GM18870 (cell line): Measurements from ENCODE around the gene PSME2.
"Not testable (repeated sequence)": the region's sequence is repeated elsewhere in the genome, so short reads cannot be mapped to it uniquely, and the experiment has no call there.

Source experiments
- ATAC-seq: cut with Tn5 transposase; IDR thresholded peaks from one replicate; pipeline ENCODE4 v1.9.1; 2021; ENCODE audit warnings: moderate library complexity; ENCODE audit not compliant: unreplicated experiment

Gene PSME2

DNA sequence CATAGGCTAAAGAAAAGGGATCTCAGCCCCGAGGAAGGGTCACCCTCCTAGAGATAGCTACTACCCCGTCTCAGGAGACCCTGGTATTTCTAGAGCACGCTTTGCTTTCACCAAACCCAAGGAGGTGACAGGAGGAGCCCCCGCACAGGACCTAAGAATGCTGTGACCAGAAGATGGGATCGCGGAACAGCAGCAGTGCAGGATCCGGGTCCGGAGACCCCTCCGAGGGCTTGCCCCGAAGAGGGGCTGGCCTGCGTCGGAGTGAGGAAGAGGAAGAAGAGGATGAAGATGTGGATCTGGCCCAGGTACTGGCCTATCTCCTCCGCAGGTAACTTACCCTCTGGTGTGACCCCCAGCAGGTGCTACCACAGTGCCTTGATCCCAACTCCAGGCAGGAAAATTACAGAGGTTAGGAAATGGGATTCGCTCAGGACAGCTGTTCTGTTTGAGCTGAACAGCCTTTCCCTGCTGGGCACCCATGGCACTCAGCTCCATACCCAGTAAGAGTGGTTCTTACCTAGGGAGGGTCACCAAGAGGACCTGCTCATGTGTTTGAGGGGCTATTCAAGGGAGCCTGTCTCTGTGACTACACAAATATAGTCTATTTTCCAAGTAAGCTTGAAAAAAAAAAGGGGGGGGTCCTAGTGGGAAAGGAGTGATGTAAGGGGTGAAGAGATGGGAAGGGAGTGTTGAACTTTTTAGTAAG lies 30.8 kb downstream of the PSME2 start:
- no peak for ATAC-seq

DNA sequence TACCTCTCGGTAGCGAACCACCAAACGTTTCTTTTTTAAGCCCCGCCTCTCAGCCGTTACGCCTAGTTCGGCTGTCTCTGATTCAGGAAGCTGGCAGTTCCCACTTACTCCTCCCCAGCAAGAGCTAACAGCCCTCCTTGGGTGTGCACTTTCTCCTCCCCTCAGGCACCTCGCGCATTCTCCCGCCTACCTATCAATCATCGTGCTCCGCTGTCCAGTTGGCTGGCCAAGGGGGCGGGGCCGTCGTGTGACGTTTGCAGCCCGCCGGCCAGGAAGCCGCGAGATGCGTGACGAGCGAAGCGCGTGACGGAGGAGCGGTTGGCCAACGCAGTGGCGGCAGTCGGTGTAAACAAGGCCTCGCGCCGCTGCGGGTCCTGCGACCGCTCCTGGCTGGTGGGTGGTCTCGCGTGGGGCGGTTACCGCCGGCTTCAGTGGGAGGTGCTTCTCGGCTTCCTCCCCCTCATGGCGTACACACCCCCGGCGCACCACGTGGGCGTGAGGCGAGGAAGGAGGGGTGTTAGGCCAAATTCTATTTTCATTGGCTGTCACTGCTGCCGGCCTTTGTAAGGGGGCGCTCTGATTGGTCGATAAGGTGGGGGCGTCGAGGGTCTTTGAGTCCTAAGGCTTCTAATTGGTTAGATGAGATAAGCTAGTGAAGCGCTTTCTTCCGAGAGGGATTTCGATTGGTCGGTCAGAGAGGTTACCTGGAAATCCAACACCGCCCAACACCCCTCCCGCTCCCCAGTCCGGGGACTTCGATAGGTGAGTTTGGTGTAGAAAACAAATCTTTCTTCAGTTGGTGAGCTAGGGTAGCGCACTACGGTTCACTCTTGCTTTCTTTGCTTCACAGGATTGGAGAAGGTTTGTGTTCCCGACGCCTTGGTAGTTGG lies 31.6 kb downstream of the PSME2 start, which contains the start of the genes DCAF11 and NRL:
Gene DCAF11, plus strand, starts transcription at position 246 of the 890 bp plus-strand sequence. CDS start 818 bp downstream, outside the sequence.
Gene NRL, minus strand, starts transcription at position 418 of the 890 bp plus-strand sequence. CDS start 32,101 bp downstream, outside the sequence.
- peak; percentile 83 for ATAC-seq

DNA sequence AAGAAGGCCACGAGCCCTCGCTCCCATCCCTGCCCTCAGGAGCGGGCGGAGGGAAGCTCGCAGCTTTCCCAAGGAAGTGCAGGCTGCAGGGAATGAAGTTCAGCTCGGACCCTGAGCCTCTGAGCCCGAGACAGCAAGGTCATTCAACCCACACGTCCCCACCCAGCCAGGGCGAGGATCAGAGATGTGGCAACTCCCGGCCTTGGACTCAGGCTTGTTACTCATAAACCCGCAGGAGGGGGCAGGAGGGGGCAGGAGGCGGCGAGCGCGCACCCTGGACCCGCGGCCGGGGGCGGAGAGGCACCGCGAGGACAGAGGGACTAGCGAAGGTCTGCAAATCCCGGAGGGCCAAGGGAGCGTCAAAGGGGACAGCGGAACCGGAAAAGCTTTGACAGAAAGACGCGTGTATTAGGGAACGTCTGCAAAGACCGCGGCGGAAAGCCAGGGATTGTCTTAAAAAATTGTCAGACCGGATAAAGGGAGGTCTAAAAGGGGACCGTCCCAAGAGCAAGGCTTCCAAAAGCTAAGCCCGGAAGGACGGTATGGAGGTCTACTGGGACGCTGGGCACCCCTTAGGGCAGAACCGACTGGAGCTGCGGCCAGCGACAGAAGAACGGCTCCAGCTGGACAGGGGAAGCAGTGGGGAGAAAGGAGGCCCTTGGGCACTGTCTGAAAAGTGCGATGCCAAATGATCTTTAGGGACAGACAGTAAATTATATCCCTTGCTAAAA lies 32.4 kb downstream of the PSME2 start:
- no peak for ATAC-seq

DNA sequence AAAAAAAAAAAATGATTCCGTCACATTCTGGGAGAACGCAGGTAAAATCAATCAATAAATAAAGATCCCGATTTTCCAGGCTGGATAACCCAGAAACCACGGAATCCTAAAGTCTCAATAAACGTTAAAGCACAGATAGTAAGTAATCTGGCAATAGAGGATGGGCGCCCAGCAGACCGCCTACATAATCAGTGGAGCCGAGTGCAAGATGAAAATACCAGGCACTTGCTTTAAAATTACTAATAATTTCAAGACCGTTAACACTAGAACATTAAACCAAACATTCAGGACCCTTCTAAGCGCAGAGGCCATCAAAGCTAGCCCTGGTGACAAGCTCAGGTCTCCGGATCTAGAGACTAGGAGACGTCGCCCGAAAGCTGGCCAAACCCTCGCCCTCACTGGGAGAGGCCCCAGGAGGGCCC lies 33.0 kb downstream of the PSME2 start:
- no peak for ATAC-seq

DNA sequence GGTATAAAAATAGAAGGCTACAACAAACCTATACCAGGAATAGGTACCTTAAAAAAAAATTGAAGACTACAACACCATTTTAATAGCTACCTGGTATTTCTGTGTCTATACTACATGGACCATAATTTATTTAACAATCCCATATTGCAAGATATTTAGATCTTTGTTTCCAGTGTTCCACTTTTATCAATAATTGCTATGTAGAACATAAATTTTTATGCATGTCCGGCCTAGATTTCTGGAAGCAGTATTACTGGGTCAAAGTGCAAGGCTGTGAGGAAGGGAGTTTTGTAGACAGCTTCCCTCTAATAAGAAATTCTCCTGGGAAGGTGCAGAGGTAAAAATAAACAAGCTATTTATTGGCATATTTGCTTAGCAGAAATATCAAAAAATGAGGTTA lies 35.9 kb downstream of the PSME2 start:
- ATAC-seq, result no peak

DNA sequence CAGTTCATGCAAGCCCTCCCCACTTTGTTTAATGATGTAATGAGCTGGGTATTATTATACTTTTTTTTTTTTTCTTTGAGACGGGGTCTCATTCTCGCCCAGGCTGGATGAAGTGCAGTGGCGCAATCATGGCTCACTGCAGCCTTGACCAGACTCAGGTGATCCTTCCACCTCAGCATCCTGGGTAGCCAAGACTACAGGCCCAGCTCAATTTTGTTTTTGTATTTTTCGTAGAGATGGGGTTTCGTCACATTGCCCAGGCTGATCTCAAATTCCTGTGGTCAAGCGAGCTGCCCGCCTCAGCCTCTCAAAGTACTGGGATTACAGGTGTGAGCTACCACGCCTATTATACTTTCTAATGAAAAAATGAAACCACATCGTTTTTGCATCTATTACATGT lies 36.4 kb downstream of the PSME2 start:
- ATAC-seq, result no peak

DNA sequence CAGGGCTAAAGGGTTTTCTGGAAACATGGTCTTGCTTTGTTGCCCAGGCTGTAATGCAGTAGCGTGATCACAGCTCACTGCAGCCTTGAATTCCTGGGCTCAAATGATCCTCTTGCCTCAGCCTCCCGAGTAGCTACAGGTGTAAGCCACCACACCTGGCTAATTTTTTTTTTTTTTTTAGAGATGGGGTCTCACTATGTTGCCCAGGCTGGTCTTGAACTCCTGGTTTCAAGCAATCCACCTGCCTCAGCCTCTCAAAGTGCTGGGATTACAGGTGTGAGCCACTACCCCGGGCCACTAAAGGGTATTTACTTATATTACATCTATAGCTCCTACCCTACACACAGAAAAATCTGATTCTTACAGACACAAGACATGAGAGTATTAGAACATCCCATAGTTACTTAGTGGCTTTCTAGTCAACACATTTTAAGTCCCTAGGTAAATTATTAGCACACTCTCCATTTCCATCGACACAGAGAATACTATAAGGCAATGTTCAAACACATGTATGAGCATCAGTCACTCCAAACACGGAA lies 38.0 kb downstream of the PSME2 start:
- peak; percentile 14 for ATAC-seq

DNA sequence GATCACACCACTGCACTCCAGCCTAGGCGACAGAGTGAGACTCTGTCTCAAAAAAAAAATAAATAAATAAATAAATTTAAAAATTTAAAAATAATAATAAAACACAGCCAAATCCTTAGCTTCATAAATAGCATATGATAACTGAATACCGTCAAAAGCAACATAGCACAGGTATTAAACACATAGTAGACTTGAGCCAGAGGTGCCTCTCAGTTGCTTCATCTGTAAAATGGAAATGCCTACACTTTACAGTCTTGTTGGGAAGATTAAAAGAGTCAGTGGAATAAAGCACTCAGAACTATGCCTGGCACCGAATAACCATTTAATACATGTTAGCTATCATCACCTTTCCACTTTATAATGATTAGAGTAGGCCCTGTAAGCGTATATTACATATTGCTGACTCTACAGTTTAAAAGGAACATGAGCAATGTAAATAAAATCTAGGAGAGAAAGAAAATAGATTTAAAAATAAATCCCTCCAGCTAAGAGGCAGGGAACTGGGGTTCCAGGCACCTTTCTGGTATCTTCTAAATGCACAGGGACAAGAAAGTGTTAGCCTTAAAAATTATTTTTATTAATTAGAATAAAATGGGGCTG lies 39.6 kb downstream of the PSME2 start:
- no peak for ATAC-seq

DNA sequence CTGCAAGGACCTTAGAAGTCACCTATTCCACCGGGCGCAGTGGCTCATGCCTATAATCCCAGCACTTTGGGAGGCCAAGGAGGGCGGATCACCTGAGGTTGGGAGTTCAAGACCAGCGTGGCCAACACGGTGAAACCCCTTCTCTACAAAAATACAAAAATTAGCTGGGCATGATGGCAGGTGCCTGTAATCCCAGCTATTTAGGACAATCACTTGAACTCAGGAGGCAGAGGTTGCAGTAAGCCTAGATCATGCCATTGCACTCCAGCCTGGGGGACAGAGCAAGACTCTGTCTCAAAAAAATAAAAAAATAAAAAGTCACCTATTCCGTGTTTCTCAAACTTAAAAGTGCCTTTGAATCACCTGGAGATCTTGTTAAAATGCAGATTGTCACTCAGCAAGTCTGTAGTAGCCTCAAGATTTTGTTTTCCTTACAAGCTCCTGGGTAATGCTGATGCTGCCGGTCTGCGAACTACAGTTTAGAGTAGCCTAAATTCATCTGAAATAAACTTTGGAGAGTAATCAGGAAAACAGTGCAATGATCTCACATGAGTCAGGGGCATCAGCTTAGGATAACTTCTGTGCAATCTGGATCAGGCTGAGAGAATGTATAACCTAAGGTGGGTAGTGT lies 40.7 kb downstream of the PSME2 start:
- not testable (repeated sequence) for ATAC-seq

DNA sequence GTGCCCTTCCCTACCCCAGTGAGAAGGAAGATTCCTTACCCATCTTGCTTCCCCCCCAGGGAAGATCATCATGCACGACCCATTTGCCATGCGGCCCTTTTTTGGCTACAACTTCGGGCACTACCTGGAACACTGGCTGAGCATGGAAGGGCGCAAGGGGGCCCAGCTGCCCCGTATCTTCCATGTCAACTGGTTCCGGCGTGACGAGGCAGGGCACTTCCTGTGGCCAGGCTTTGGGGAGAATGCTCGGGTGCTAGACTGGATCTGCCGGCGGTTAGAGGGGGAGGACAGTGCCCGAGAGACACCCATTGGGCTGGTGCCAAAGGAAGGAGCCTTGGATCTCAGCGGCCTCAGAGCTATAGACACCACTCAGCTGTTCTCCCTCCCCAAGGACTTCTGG lies 43.0 kb downstream of the PSME2 start:
- ATAC-seq, result no peak

DNA sequence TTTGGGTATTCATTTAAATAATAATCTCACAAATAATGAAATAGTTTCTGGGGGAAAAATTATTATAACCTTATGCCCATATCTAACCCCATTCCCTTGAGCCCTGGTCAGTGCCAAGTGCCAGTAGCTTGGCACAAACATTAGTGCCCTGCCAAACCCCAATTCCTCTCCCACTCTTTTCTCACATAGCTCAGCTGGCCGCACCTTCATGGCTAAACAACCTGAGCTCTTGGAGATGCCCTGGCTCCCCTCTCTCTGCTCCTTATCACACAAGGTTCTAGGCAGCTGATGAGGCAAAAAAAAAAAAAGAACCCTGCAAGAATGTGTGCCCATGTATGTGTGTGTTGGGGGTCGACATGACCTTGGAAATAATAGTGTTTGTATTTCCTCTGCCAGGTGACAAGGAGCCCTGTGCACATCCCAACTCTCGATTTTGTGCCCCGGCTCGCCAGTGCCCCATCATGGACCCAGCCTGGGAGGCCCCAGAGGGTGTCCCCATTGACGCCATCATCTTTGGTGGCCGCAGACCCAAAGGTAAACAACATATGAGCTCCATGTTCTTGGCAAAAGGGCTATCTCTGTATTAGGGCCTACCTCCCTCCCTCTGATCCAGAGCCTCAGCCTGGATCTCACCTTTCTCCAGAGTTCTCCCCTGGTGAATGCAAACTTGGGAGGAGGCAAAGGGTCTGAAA lies 43.9 kb downstream of the PSME2 start:
- no peak for ATAC-seq

DNA sequence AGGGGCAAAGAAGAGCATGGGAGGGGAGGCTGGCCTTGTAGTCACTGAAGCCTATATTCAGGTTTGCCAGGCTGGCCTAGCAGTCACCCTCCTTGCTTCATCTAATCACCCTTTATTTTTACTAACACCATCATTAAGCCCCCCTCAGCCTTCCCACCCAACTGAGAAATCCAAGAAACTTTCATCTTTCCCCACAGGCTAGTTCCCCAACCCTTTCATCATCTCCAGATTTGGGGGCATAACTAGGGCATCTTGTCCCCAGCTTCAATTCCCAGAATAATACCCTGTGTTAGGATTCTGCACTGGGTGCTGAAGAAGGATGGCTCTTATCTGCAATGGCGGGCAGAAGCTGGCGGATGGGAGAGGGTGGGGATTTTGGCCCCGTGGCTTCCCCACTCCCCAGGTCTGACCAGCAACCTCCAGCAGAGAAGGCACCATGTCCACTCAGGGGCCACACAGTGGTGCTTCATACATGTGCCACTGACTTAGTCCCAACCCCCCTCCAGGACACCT lies 45.4 kb downstream of the PSME2 start:
- ATAC-seq, result no peak

DNA sequence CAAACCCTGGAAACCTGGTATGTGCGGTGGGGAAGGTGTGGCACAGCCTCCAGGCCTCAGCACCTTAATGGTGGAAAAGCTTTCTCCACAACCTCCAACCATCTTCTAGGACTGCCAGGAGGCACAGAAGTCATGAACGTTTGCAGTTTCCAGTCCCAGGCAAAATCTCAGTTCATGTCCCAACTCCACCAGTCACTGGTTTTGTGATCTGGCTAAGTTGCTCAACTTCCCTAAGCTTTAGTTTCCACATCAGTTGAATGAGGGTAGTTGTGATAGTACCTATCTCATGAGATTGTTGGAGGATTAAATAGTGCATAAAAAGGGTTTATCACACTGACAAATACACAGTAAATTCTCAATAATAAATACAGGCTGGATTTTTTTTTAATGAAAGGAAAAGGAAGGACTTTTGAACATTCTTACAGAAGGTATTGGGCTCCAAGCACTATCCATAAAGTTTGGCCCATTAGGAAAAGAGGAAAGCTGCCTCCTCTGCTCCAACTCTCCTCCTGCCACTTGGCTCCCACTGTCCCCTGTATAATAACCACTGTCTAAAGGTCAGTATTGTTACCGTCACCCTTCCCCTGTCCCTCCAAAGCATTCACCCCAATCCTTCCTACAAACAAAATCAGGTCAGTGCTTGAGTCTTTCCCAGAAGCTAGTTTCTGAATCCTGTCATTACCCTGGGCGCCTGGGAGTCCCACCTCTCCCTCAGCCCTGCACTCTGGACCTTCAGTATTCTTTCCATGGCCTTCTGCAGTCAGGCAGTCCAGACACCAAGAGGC lies 46.0 kb downstream of the PSME2 start:
- ATAC-seq, result no peak

DNA sequence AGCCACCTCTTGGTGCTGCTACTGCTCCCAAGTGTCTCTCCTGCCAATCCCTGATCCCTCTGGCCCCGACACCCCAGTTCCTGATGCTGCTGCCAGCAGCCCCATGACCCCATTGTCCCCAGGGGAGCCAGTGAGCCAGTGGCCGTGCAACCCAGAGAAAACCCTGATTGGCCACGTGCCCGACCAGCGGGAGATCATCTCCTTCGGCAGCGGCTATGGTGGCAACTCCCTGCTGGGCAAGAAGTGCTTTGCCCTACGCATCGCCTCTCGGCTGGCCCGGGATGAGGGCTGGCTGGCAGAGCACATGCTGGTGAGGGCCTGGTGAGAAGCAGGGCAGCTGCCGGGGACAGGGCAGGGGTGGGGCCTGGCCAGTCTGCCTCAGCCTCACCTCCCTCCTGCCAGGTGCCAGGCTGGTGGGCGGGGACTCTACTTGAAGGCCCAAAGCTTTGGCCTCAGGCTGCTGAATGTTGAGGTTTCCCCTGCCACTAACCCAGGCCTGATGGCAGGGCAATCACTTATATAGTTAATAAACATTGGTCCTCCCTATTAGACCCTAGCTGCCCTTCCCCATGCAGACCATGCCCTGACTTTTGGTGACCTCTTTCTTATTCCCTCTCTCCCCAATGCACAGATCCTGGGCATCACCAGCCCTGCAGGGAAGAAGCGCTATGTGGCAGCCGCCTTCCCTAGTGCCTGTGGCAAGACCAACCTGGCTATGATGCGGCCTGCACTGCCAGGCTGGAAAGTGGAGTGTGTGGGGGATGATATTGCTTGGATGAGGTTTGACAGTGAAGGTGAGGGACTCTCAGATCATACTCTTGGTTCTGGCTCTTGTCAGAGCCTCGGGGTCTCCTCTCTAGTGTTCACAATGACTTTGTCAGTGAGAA lies 47.2 kb downstream of the PSME2 start:
- no peak for ATAC-seq

DNA sequence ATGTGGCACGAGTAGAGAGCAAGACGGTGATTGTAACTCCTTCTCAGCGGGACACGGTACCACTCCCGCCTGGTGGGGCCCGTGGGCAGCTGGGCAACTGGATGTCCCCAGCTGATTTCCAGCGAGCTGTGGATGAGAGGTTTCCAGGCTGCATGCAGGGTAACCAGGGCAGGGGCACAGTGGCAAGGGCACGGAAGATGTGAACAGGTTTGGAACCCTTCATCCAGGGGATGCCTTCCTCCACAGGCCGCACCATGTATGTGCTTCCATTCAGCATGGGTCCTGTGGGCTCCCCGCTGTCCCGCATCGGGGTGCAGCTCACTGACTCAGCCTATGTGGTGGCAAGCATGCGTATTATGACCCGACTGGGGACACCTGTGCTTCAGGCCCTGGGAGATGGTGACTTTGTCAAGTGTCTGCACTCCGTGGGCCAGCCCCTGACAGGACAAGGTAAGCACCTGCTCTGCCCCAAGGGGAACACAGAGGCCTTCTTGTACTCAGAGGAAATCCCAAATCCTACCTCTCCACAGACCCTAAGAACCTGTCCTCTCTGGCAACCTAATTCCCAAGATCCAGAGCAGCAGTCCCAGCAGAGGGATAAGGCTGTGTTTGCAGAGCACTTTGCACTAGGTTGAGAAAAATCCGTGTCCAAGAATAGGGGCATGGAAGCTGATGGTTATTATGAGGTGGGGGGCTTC lies 48.0 kb downstream of the PSME2 start:
- ATAC-seq, result no peak

DNA sequence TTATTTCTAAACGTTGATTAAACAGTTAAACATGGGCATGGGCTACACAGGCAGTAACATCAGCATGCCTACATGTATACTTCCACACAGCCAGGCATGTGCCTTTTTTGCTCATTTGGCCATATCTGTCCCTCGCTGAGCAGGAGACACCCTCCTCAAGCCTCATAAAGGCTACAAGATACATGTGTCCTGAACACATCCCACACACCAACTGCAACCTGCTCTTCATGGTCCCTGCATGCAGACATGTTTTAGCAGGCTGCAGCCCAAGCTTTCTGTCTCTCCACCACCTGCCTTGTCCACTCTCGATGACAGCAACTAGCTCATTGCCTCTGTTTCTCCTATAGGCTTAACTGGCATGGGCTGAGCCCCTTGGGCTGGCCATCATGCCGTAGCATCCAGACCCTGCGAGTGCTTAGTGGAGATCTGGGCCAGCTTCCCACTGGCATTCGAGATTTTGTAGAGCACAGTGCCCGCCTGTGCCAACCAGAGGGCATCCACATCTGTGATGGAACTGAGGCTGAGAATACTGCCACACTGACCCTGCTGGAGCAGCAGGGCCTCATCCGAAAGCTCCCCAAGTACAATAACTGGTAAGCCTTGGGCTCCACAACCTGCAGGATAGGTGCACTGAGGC lies 49.7 kb downstream of the PSME2 start:
- no peak for ATAC-seq
